GM23338 (cell line): ENCODE data around the gene PRPF19. TPM values are rescaled to one million over a fixed set of nuclear protein-coding genes. Genes with fewer than 3 reads are reported as not detected.

Source experiments
- ATAC-seq: fragments of 200-7000 bp; cut with Tn5 transposase; 3 replicates; pipeline ENCODE4 v1.9.1; 2020
- DNase-seq: peaks from one replicate; pipeline ENCODE4 v3.0.0-alpha.2; 2015; ENCODE audit warnings: low spot score
- H2AFZ ChIP-seq: fragments of 200-600 bp; sonication (generic); 2 replicates; pipeline ENCODE4 v1.8.0; 2016; ENCODE audit warnings: antibody characterized with exemption, mild to moderate bottlenecking, moderate library complexity
- H3F3A ChIP-seq: fragments of 200-600 bp; sonication (generic); replicated peaks from 2 replicates; pipeline ENCODE4 v1.8.0; 2017; ENCODE audit warnings: antibody characterized with exemption, mixed run types, low read depth
- H3K27ac ChIP-seq: fragments of 200-600 bp; sonication (generic); 2 replicates; pipeline ENCODE4 v1.6.1; 2016; ENCODE audit warnings: low read depth
- H3K27me3 ChIP-seq: fragments of 200-600 bp; sonication (generic); 2 replicates; pipeline ENCODE4 v1.8.0; 2016; ENCODE audit warnings: mild to moderate bottlenecking, mixed run types, moderate library complexity; ENCODE audit not compliant: insufficient read depth
- H3K36me3 ChIP-seq: fragments of 200-600 bp; sonication (generic); 2 replicates; pipeline ENCODE4 v1.8.0; 2016; ENCODE audit warnings: mild to moderate bottlenecking; ENCODE audit not compliant: insufficient read depth
- H3K4me1 ChIP-seq: fragments of 200-600 bp; sonication (generic); 2 replicates; pipeline ENCODE4 v1.8.0; 2016; ENCODE audit warnings: mild to moderate bottlenecking, moderate library complexity; ENCODE audit not compliant: insufficient read depth
- H3K4me2 ChIP-seq: fragments of 200-600 bp; sonication (generic); 2 replicates; pipeline ENCODE4 v1.7.1; 2017; ENCODE audit warnings: mixed run types
- H3K4me3 ChIP-seq: fragments of 200-600 bp; sonication (generic); 2 replicates; pipeline ENCODE4 v1.6.1; 2016; ENCODE audit warnings: mixed run types
- H3K79me2 ChIP-seq: fragments of 200-600 bp; sonication (generic); replicated peaks from 2 replicates; pipeline ENCODE4 v1.8.0; 2017; ENCODE audit warnings: mild to moderate bottlenecking; ENCODE audit not compliant: insufficient read depth
- H3K9me2 ChIP-seq: fragments of 200-600 bp; sonication (generic); 2 replicates; pipeline ENCODE4 v1.8.0; 2017; ENCODE audit not compliant: insufficient read depth
- H4K20me1 ChIP-seq: fragments of 200-600 bp; sonication (generic); replicated peaks from 2 replicates; pipeline ENCODE4 v1.8.0; 2017; ENCODE audit warnings: mild to moderate bottlenecking; ENCODE audit not compliant: insufficient read depth
- H3K27ac Mint-ChIP-seq: 2 replicates; pipeline ENCODE4 v1.8.0; 2020; ENCODE audit warnings: inconsistent platforms, mild to moderate bottlenecking, moderate library complexity, mixed read lengths
- H3K27me3 Mint-ChIP-seq: 3 replicates; pipeline ENCODE4 v1.8.0; 2022; ENCODE audit warnings: low read depth, mild to moderate bottlenecking, moderate library complexity, mixed read lengths, inconsistent platforms; ENCODE audit not compliant: insufficient read depth, poor library complexity
- H3K36me3 Mint-ChIP-seq: 3 replicates; pipeline ENCODE4 v1.8.0; 2021; ENCODE audit warnings: low read depth, mild to moderate bottlenecking, inconsistent platforms, moderate library complexity, mixed read lengths
- H3K4me1 Mint-ChIP-seq: 3 replicates; pipeline ENCODE4 v1.8.0; 2020; ENCODE audit warnings: mild to moderate bottlenecking, inconsistent platforms, mixed read lengths
- H3K4me3 Mint-ChIP-seq: 3 replicates; pipeline ENCODE4 v1.8.0; 2021; ENCODE audit warnings: moderate library complexity, mild to moderate bottlenecking, inconsistent platforms, mixed read lengths
- H3K9me3 Mint-ChIP-seq: 3 replicates; pipeline ENCODE4 v1.8.0; 2020; ENCODE audit warnings: moderate library complexity, mild to moderate bottlenecking, inconsistent platforms, mixed read lengths
- CREB1 ChIP-seq: fragments of 250-450 bp; sonication (Bioruptor Pico); IDR thresholded peaks from 2 replicates; pipeline ENCODE4 v1.5.0; 2020; ENCODE audit warnings: low read depth, mild to moderate bottlenecking, moderate library complexity
- CTCF ChIP-seq, 2 experiments: fragments of 200-600 bp in 1 of 2; sonication (generic) in 1 of 2; conservative IDR thresholded peaks; 2 replicates each; pipeline versions ENCODE4 v1.5.1 to v1.6.1; 2016 to 2017; ENCODE audit warnings: antibody characterized with exemption in 2 of 2, low read depth in 2 of 2, mild to moderate bottlenecking in 2 of 2, moderate library complexity in 1 of 2
- EZH2phosphoT487 ChIP-seq: fragments of 200-600 bp; sonication (generic); IDR thresholded peaks from one replicate; pipeline ENCODE4 v1.8.1; 2018; ENCODE audit warnings: antibody characterized with exemption; ENCODE audit not compliant: unreplicated experiment
- JUNB ChIP-seq: IDR thresholded peaks from one replicate; pipeline ENCODE4 v1.6.1; 2016; ENCODE audit warnings: antibody characterized with exemption; ENCODE audit not compliant: unreplicated experiment
- NANOG ChIP-seq: IDR thresholded peaks from 2 replicates; pipeline ENCODE4 v1.6.1; 2016; ENCODE audit warnings: antibody characterized with exemption, borderline replicate concordance
- POLR2AphosphoS5 ChIP-seq: IDR thresholded peaks from 2 replicates; pipeline ENCODE4 v1.6.1; 2016; ENCODE audit warnings: antibody characterized with exemption, low read depth
- ZNF331 ChIP-seq: fragments of 250-450 bp; sonication (Bioruptor Pico); IDR thresholded peaks from 2 replicates; pipeline ENCODE4 v1.5.0; 2020; ENCODE audit warnings: low read depth, mild to moderate bottlenecking, moderate library complexity
- ZNF462 ChIP-seq: fragments of 250-450 bp; sonication (Bioruptor Pico); IDR thresholded peaks from 2 replicates; pipeline ENCODE4 v1.5.0; 2020; ENCODE audit warnings: mild to moderate bottlenecking, moderate library complexity
- polyA plus RNA-seq: library from polyadenylated mRNA; unstranded; fragments of >200 nt; fragmentation: Nextera tagmentation; extraction: Ambion mirVana; gene quantifications from 2 replicates; pipeline ENCODE4 v1.2.1, GENCODE V29; 2016
- total RNA-seq: library from RNA; depleted of rRNA; stranded (reverse); fragments of >200 nt; shearing (Covaris generic); gene quantifications from 2 replicates; pipeline ENCODE4 v1.2.3, GENCODE V29; 2014

The PRPF19 gene
- total and polyA plus RNA-seq, 2 experiments from 2014 or later = 153 to 161 TPM

- no peaks in the 10 kb centered on the region for H3K79me2 ChIP-seq
- H3K27ac ChIP-seq = no peak overlapping the region
- no peaks in the 10 kb centered on the region for H3K4me1 ChIP-seq
- no peaks in the 10 kb centered on the region for H3K36me3 ChIP-seq
- no peaks in the 10 kb centered on the region for H3K9me3 Mint-ChIP-seq
- H3K27ac Mint-ChIP-seq = peak overlapping the region; percentile 6; the same call in 1 of the 2 replicates
- peak; percentile 23 for ATAC-seq
- no peak overlapping the region for H3K4me3 Mint-ChIP-seq
- peaks cover 19% of the 10 kb centered on the region for H3K36me3 Mint-ChIP-seq
- DNase-seq = no peak
- no peaks in the 10 kb centered on the region for H3K27me3 ChIP-seq
- H3K9me2 ChIP-seq = no peaks in the 10 kb centered on the region
- no peak overlapping the region for H2AFZ ChIP-seq
- H3F3A ChIP-seq = no peaks in the 10 kb centered on the region
- H4K20me1 ChIP-seq = no peaks in the 10 kb centered on the region; the same call in 1 of the 2 replicates
- H3K4me1 Mint-ChIP-seq = peaks cover 10% of the 10 kb centered on the region; the same call in 2 of the 3 replicates
- H3K27me3 Mint-ChIP-seq = peaks cover 9% of the 10 kb centered on the region
- H3K4me3 ChIP-seq = no peak overlapping the region
- TF ChIP-seq POLR2AphosphoS5 (no peak), EZH2phosphoT487 (no peak), NANOG (no peak), CTCF (conservative IDR thresholded peaks at IDR 0.05; ENCODE audit: low read depth in 2 of 2) (peak in 1 of 2 experiments; percentile 20; a peak in 1 of 4 replicates)
- H3K4me2 ChIP-seq = no peak overlapping the region
These were observed 32.1 kb upstream of the PRPF19 start for GRCh38 chr11:60938500-60938899.

- H3K9me2 ChIP-seq = no peaks in the 10 kb centered on the region
- no peak for TF ChIP-seq JUNB
- no peak for TF ChIP-seq CREB1
- no peak for TF ChIP-seq ZNF462 (CRISPR knock-in tag)
- TF ChIP-seq ZNF331 (CRISPR knock-in tag) = no peak
- TF ChIP-seq CTCF (conservative IDR thresholded peaks at IDR 0.05; ENCODE audit: low read depth in 2 of 2) = no peak
These were observed 31.4 kb upstream of the PRPF19 start for GRCh38 chr11:60937811-60938210.

More at GRCh38 chr11:60937811-60938210, 31.4 kb upstream of the PRPF19 start:
- Mint-ChIP-seq H3K4me3 (no peak overlapping the region), H3K9me3 (no peaks in the 10 kb centered on the region), H3K36me3 (peaks cover 19% of the 10 kb centered on the region), H3K27me3 (peaks cover 9% of the 10 kb centered on the region), H3K4me1 (peaks cover 10% of the 10 kb centered on the region; the same call in 2 of the 3 replicates), H3K27ac (no peak overlapping the region)
- DNase-seq (no peak), ATAC-seq (no peak)
- Histone ChIP-seq H2AFZ (no peak overlapping the region), H3K27me3 (no peaks in the 10 kb centered on the region), H3F3A (no peaks in the 10 kb centered on the region), H4K20me1 (no peaks in the 10 kb centered on the region; the same call in 1 of the 2 replicates), H3K4me1 (no peaks in the 10 kb centered on the region), H3K79me2 (no peaks in the 10 kb centered on the region), H3K4me3 (no peak overlapping the region), H3K4me2 (no peak overlapping the region), H3K27ac (no peak overlapping the region), H3K36me3 (no peaks in the 10 kb centered on the region)
